Progenitor cell of endocrine pancreas (in vitro differentiated cells): Measurements from ENCODE around the gene EDC4. TPM values are rescaled to one million over a fixed set of nuclear protein-coding genes. Genes with fewer than 3 reads are reported as not detected.
"Not testable (repeated sequence)": the region's sequence is repeated elsewhere in the genome, so short reads cannot be mapped to it uniquely, and the experiment has no call there.

Experiments used
- DNase-seq: peaks from one replicate; pipeline ENCODE4 v3.0.0; 2021; ENCODE audit warnings: low spot score; ENCODE audit not compliant: unreplicated experiment
- H3K27ac Mint-ChIP-seq: 2 replicates; pipeline ENCODE4 v1.8.0; 2021; ENCODE audit warnings: mild to moderate bottlenecking, moderate library complexity, mixed read lengths
- H3K27me3 Mint-ChIP-seq: 2 replicates; pipeline ENCODE4 v1.8.0; 2021; ENCODE audit warnings: mixed read lengths
- H3K36me3 Mint-ChIP-seq: 2 replicates; pipeline ENCODE4 v1.8.0; 2022; ENCODE audit warnings: mixed read lengths; ENCODE audit not compliant: insufficient read depth
- H3K4me1 Mint-ChIP-seq: 2 replicates; pipeline ENCODE4 v1.8.0; 2021; ENCODE audit warnings: low read depth, mixed read lengths
- H3K4me3 Mint-ChIP-seq: 2 replicates; pipeline ENCODE4 v1.8.0; 2021; ENCODE audit warnings: low read depth, mild to moderate bottlenecking, moderate library complexity, mixed read lengths
- H3K9me3 Mint-ChIP-seq: 2 replicates; pipeline ENCODE4 v1.8.0; 2021; ENCODE audit warnings: low read depth, mixed read lengths
- CTCF ChIP-seq: fragments of 200-600 bp; sonication (generic); IDR thresholded peaks from one replicate; pipeline ENCODE4 v1.5.0; 2021; ENCODE audit warnings: antibody characterized with exemption, mild to moderate bottlenecking; ENCODE audit not compliant: unreplicated experiment
- total RNA-seq: library from RNA; stranded (reverse); gene quantifications from 2 replicates; pipeline ENCODE4 v1.2.1, GENCODE V29; 2021

Gene EDC4
- total RNA-seq, 1 donor from 2014 or later: 110 TPM

- TF ChIP-seq CTCF: no peak
- no peak overlapping the region for H3K27ac Mint-ChIP-seq
These were observed 37.3 kb downstream of the EDC4 start for GRCh38 chr16:67910158-67910557.

GRCh38 chr16:67914758-67915495 lies 42.1 kb downstream of the EDC4 start:
- Mint-ChIP-seq H3K9me3 (no peaks in the 10 kb centered on the region), H3K36me3 (peaks cover 3% of the 10 kb centered on the region), H3K27ac (peak overlapping the region; percentile 89), H3K27me3 (no peaks in the 10 kb centered on the region), H3K4me3 (no peak overlapping the region), H3K4me1 (peaks cover 6% of the 10 kb centered on the region)
- TF ChIP-seq CTCF: no peak
- no peak for DNase-seq

More at GRCh38 chr16:67910158-67910557, 37.3 kb downstream of the EDC4 start:
- Mint-ChIP-seq H3K27me3 (no peaks in the 10 kb centered on the region), H3K9me3 (no peaks in the 10 kb centered on the region), H3K4me3 (no peak overlapping the region), H3K36me3 (peaks cover 5% of the 10 kb centered on the region), H3K4me1 (peaks cover 6% of the 10 kb centered on the region)
- DNase-seq: no peak

GRCh38 chr16:67915496-67915769 lies 42.6 kb downstream of the EDC4 start:
- not testable (repeated sequence) for H3K36me3 Mint-ChIP-seq, DNase-seq, H3K27me3 Mint-ChIP-seq, H3K4me3 Mint-ChIP-seq, H3K4me1 Mint-ChIP-seq, H3K27ac Mint-ChIP-seq, H3K9me3 Mint-ChIP-seq

GRCh38 chr16:67915831-67916723 lies 43.2 kb downstream of the EDC4 start:
- Mint-ChIP-seq H3K36me3 (peaks cover 3% of the 10 kb centered on the region), H3K4me1 (peaks cover 6% of the 10 kb centered on the region), H3K4me3 (no peak overlapping the region), H3K27ac (peak overlapping the region; percentile 20), H3K9me3 (no peaks in the 10 kb centered on the region), H3K27me3 (no peaks in the 10 kb centered on the region)
- TF ChIP-seq CTCF: no peak
- DNase-seq: no peak

GRCh38 chr16:67917140-67917851 lies 44.4 kb downstream of the EDC4 start:
- no peak overlapping the region for H3K4me3 Mint-ChIP-seq
- H3K9me3 Mint-ChIP-seq: no peaks in the 10 kb centered on the region
- peaks cover 6% of the 10 kb centered on the region for H3K4me1 Mint-ChIP-seq
- TF ChIP-seq CTCF: no peak
- peaks cover 3% of the 10 kb centered on the region for H3K36me3 Mint-ChIP-seq
- H3K27ac Mint-ChIP-seq: peak overlapping the region; percentile 72
- no peaks in the 10 kb centered on the region for H3K27me3 Mint-ChIP-seq
- DNase-seq: no peak
